HT-29 (cell line): ENCODE results near the gene PTPRR. TPM values are rescaled to one million over a fixed set of nuclear protein-coding genes. Genes with fewer than 3 reads are reported as not detected.

ENCODE experiments used
- DNase-seq: peaks from one replicate; pipeline ENCODE4 v3.0.0-alpha.2; 2015; ENCODE audit warnings: low spot score
- total RNA-seq: library from RNA; depleted of rRNA; stranded (reverse); fragments of >200 nt; shearing (Covaris generic); gene quantifications from 2 replicates; pipeline ENCODE4 v1.2.3, GENCODE V29; 2014

PTPRR gene
- total RNA-seq, 1 experiment from 2014 or later: 0.66 TPM

DNA sequence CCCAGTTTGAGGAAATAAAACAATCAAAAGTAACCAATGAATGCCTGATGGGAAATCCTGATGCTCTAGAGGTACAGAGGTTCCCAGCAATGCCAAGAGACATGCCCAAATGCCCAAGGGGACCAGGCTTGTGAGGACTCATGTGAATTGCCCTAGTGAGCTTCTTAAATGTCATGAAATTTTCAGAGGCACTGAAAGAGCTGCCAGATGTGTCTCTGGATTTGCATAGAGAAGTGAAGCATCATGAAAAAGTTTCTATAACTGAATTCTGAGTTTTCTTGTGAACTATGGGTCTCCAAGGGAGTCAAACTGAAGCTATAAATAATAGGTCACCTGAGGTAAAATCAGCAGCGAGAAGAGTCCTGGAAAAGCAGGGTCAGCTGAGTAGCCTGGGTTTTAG, 9.9 kb downstream of the PTPRR start:
- no peak for DNase-seq

DNA sequence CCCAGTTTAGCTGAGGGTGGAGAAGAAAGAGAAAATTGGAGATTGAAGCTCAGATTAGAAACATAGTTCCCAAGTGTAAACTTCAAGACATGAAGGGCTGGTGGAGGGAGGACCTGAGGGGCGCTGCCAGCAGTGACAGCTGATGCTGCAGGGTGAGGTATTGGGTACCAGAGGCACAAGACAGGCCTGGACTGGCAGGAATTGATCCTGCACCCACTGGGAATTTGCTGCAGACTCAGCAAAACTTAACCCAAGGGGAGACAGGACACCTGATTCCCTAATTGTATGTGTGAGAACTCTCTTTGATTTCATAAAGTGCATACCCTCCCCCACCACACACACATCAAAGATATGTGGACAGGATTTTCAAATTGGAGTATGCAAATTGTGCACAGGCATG, 11.6 kb downstream of the PTPRR start:
- DNase-seq: no peak

DNA sequence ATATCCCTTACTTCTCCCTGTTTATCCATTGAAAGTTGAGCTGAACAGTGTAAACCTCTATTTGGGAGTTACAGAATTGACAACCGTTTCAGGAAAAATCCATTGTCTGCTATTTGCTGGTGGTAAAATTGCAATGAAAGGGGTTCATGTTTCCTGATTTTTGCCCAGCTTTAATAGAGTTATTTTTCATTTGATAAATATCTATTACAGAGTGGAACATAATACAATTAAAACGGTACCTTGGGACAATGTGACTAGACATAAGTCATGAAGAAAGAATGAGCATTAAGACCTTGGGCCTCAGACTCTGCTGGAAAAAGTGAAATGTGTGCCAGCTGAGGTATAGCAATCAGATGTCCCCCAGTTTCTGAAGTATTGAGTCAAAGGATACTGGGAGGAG, 13.1 kb downstream of the PTPRR start:
- no peak for DNase-seq

DNA sequence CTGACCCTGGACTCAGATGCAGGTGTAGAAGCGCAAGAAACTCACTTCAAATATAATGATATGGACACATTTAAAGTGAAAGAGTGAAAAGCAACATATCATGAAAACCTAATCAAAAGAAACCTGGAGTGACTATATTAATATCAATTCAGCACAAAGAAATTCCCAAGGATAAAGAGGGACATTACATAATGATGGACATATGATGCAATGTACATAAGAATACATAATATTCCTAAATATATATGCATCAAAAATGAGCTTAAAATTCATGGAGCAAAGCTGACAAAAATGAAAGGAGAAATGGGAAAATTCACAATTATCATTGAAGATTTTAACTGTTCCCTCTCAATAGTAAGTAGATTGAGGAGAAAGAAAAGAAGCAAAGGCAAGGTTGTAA, 24.6 kb downstream of the PTPRR start:
- no peak for DNase-seq

DNA sequence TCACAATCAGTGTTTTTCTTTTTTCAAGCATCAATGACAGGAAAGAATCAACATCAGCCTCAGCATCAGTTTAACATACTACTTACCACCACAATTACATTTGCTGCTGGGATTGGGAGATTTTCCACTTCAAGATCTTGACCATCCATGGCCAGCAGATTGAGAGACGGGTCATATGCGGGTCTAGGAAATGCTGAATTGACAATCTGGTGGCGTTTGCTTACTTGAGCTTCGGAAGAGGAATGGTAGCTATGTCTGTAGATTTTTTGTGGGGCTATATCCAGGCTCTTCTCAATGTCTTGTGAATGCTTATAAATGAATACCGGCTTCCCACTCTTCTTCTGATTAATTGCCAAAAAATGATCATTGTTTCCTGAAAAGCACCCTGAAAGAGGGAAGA, 27.9 kb downstream of the PTPRR start:
- DNase-seq: no peak

DNA sequence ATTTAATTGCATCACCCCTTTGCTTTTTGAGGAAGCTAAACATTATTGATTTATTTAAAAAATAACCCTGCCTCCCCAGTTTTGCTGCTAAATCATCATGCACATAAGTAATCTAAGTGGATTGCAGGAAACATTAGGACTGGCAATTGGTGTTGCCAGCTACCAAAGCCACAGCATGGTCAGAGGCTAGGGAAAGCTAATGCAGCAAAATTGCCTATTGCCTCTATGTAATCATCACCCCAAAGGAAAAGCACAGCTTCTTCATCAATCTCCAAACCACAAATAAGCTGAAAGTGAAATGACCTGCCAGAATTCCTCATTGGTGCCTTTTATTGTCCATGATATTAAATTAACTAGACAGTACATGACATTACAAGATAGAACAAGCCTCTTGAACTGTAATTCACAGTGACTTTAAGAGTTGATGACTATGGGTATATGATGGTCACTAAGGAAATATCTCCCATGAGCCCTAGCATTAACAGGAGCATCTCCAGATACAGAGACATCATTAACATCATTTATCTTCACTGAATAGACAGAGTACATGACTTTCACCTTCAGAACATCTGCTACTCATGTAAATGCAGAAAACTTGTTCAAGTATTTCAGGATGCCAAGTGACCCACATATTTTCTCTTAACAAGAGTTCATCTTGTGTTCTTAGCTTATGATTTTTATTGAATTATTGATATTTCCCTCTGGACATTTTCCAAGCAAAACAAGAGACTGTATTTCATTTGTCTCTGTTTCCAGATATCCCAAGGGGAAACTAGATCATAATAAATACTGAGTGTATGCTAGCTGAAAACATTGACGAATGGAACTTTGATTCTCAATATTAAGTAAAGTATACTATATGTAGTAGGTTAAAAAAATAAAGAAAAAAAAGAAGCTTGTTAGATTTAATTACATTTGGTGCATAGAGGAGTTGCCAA, 29.4 kb downstream of the PTPRR start:
- no peak for DNase-seq

DNA sequence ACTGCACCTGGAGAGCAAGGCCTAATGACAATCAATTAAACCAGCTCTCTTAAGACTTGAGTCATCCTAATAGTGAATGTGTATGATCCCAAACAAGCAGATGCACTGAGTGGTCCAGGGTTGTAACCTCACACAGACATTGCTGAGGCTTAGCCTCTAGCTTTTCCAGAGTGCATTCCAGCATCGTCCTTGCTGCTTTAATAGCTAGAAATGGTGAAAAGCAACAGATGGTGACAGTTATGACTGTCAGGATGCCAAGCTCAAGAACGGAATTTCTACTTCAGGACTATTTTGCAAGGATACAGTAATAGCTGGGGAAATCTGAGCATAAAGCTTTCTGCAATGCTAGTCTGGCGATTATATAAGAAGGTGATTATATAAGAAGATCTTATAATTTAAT, 34.6 kb downstream of the PTPRR start:
- DNase-seq: no peak

DNA sequence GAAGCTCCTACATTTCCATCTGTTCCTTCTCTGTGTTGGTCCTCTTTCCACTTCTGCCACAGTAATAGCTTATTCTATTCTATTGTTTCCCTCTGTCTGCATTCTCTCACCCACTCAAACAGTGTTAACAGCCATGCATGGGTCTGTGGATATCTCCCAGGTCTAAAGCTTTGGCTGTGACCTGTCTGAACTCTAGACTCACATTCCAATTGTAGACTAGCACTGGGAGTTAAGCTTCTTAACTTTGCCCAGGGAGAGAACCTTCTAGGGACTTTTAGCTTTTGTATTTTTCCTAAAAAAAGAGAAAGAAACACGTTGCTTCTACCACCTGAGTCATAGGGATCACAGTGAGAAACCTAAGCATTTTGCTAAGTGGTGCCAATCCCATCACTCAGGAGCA, 36.7 kb downstream of the PTPRR start:
- DNase-seq: no peak

DNA sequence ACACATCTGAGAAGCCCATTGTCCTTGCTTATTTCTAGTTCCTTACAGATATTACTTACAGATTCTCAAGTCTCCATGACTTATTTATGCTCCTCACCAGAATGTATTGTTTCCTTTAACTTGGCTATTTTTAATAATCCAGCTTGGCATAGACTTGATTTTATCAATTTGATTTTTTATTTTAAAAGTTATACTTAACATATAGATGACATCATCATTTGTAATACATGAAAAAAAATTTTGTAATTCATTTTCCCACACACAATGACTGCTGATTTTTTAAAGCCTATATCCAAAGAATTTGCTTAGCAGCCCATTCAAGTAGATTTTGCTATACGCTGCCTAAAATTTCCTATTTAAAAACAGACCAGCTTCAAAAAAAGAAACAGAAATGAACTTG, 39.8 kb downstream of the PTPRR start:
- DNase-seq: no peak

DNA sequence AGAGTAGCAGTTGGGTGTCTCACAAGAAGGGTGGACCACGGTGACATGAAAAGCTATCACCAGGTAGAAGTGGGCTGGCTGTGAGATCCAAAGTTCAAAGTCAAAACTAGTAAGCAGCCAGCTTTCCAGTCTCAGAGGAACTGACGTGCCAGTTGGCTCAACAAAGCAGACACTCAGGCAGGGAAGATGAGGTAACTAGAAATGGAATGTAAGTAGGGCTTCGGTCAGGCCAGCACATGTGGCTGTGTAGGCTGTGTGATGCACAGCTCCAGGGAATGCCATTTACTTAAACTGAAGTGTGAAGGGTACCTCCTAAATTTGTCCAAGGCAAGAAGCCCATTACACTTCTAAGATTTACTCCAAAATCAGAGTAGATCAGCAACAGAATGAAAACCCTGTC, 43.6 kb downstream of the PTPRR start:
- DNase-seq: no peak

DNA sequence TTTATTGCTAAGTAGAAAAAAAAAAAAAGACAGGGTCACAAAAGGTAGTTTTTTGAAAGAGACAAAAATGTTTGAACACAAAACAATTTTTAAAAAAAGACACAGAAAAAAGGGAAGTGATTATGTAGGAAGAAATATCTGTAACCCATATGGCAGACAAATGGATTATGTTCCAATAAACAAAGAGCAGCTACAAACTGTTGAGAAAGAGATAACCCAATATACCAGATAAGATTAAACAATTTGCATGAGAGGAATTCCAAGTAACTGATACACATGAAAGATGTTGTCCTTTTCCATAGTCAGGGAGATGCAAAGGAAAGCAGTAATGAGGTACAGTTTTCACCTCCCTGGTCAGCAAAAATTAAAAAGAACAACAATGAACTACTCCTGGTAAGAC, 44.9 kb downstream of the PTPRR start:
- DNase-seq: no peak

DNA sequence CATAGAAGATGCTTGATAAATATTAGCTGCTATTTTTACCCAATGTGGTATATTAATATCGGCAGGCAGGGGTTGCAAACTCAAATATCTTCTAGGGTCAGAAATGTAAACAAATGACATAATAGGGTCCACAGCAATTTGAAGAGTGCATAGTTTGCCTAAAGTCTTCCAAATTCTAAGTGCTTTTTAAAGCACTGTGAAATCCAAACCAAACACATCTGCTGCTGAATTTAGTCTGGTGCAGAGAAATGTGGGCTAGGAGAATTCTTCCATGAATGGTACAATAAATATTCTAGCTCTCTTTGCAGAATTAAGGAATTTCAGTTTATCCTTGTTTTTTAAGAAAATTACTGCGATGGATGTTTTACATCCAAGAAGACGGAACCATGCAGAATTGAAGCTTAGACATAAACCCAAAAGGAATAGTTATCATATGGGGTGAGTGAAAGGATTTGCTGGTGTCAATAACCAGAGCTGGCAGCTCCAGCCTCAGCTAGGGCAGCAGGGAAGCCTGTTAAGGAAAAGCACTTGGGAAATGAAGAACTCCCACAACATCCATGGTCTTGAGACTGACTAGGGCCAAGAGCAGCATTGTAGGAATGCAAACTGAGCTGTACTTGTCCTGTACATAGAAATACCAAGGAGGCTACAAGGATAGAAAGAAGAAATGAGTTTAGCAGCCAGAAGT, 65.5 kb downstream of the PTPRR start:
- no peak for DNase-seq

DNA sequence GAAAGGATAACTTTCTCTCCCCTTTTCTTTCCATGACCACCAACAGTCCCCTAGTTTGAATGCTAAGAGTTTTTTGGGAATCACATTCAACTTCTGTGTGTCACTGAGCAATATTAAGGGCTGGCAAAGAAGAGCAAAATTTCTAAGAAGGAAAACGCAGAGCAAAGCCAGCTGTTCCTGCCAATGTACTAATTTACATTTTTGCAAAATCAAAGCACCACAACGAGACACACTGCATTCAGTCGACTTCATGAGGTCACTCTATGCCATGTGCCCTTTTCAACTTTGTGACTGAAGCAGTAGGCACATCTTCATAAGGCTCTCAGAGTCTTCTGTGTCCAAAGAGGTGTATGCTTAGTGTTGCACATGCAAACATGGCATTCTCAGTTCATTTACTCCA, 66.4 kb downstream of the PTPRR start:
- no peak for DNase-seq

DNA sequence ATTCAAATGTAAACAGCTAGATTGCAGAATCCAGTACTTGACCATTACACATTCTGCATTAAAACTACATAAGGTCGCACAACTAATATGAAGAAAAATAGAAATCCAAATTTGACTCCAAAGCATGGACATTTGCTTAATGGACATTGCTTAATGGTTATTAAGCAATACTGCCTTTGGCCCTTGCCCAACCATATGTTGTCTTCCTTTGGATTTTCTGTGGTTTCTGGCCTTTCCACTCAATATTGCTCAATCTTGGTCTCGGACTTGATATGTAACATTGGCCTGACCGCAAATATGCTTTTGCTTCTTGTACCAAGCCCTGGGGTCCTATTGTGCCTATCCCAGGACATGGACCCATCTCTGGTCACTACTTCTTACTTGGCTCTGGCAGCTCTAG, 67.2 kb downstream of the PTPRR start:
- DNase-seq: no peak

DNA sequence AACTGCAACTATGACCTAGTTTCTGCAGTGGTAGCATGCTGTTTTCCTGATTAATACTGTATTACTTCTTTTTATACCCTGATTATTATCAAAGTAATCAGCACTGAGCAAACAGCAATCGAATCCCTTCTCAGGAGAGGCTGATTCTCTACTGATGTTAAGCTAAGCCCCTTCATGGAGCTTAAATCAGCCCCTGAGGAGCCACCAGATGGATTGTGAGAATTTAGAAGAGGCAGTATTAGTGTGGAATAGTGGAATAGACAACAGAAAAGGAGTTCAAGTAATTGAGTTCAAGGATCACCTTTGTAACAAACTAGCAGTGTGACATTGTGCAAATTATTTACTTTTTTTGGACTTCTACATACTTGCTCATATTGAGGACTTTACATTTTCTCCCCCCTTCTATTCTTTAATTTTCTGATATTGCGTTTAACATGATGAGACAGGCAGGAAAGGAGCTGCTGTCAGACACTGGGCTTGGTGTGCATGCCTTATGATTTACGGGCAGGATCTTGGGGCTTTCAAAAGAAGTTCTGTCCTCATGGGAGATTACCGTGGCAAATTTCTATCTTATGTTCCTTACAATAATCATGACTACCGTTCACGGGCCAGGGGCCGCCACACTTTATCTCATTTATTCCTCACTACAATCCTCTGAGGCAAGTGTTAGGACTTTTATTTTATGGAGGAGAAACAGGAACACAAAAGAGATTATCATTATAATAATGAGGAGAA, 68.0 kb downstream of the PTPRR start:
- no peak for DNase-seq

DNA sequence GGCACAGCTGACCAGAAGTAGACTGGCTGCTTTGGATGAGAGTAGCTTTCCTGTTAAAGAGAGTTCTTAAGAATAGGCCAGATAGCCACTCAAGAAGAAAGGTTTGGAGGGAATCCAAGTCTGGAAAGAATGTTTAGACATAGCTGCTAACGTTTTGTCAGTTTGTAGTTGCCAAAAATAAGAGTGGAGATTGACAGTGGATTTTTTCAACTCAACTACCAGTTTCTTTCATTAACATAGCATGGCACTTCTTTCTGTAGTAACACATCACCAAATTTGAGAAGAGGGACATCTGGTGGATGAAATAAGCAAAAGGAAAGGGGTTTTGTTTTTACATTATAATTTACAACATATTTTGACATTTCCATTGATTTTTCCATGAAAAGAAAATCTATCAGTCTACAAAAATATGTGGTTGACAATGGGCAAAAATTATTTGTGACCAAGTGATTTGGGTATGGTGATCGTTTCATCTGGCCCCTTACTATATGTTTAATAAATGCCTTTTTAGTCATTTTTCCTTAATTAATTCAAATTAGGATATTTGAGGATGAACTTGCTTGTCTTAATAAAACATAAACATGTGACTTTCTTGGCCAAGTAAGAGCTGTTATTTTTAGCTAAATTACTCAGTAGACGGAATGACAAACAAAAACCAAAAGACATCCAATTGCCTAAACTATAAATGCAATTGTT, 71.1 kb downstream of the PTPRR start:
- DNase-seq: peak; percentile 68

DNA sequence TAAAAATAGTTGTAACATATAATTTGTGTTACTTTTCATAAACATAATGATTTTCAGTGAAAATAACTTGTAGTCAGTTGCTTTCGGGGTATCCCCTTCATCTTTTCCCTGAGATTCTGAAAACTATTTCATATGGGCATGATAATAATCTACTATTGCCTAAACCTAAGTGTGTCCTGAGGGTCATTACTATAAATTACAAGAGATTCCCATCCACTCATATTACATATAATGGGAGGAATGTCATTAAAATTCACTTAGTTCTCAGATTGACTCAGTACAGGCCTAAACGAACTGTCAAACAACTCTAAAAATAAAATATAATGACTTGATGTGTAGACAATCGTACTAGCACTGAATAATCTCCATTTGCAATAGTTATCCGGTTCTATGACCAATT, 72.7 kb downstream of the PTPRR start:
- DNase-seq: no peak

DNA sequence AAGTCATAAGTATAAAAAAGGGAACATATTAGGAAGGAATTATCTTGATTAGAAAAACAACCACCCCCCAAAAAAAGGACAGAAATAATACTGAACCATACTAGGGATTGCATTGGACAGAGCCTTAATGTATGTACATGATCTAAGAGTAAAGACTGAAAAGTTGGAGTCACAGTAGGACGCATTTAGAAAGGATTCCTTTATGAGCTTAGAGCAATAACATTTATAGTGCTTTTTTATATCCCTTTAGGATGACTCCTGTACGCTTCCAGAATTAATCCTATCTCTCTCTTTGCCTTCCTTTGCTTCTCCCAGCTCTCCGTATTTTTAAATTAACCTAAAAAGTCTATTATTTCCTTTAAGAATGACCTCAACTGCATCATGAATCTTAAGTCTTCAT, 75.3 kb downstream of the PTPRR start:
- DNase-seq: no peak

DNA sequence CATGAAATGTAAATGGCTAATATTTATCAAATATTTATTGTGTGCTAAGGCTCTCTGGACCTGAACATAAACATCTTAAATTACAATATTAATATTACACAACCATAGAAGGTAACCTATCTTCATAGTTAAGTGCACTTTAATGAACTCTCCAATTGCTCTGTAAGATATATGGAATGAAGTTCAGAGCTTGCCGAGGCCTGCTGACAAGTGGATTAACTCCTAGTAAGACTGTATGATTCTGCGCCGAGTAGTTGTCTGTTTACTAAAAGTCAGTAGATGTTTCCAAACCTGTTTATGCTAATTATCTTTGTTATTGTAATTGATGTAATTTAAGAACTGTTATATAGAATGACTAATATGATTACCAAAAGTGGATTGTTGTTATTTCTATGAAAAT, 77.2 kb downstream of the PTPRR start:
- no peak for DNase-seq

DNA sequence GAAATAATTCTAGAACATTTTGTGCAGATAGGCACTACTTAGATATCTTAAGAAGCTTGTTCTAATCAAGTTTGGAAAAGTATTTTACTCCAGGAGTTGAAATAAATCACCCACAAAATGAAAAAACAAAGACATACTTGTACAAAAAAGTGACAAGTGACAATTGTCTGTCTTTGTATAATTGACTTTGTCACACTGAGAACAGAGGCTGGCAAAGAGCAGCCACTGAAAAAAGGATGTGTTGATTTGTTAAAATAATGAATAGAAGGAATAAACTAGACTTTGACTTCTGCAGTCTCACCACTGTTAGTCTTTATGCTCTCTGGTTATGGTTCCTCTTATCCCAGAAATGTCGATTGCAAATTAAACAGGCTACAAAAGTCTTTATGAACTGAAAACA, 77.6 kb downstream of the PTPRR start:
- no peak for DNase-seq

DNA sequence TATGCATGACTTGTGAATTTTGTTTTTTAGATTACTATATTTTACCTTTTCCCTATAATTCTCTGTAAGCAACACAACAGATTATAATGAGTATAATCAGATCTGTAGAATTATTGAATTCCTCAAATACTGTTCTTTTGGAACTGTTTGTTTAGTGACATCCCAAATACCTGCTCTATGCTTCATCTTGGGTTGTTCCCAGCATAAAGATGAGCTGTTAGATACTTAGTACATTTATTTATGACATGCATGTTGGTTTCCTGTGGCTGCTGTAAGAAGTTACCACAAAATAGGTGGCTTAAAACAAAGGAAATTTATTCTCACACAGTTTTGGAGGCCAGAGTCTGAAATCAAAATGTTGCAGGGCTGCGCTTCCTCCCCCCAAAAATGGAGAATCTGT, 78.4 kb downstream of the PTPRR start:
- no peak for DNase-seq
